ENCODE data around the gene GRN.
A peak's percentile ranks its signal among the peaks of the same experiment; 100 is the strongest.
"Not testable (repeated sequence)": the region's sequence is repeated elsewhere in the genome, so short reads cannot be mapped to it uniquely, and the experiment has no call there.

GRN gene

DNA sequence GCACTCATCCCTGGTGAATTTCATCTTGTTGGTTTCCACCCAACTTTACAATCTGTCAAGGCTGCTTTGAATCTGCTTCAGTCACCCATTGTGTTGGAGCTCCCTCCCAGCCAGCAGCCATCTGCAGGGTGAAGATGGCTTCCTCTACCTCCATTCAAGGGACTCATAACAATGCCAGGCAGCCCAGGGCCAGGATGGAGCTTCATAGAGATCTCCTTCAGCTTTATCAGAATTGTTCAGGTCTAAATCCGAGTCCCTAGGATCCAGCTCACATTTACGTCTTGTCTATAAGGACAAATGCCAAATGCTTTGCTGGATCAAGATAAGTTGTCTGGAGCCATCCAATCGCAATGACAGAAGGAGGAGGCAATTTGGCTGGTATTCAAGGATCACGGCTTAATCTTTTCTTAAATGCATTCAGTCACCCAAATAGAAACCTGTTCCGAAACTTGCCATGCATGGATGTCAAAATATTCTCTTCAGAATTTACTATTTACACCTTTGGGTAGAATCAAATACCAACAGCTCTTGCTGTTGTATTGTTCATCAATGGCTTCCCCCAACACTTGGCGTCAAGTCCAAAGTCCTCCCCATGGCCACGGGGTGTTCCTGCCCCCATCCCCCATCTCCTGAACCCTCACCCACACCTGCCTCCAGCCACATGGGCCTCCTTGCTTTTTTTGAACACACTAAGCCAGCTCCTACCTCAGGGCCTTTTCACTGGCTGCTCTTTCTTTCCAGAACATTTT is 22.3 kb downstream of the GRN start:
- DNase-seq (ENCODE audit: low read depth) = no peak
- TF ChIP-seq, protein P1, sequence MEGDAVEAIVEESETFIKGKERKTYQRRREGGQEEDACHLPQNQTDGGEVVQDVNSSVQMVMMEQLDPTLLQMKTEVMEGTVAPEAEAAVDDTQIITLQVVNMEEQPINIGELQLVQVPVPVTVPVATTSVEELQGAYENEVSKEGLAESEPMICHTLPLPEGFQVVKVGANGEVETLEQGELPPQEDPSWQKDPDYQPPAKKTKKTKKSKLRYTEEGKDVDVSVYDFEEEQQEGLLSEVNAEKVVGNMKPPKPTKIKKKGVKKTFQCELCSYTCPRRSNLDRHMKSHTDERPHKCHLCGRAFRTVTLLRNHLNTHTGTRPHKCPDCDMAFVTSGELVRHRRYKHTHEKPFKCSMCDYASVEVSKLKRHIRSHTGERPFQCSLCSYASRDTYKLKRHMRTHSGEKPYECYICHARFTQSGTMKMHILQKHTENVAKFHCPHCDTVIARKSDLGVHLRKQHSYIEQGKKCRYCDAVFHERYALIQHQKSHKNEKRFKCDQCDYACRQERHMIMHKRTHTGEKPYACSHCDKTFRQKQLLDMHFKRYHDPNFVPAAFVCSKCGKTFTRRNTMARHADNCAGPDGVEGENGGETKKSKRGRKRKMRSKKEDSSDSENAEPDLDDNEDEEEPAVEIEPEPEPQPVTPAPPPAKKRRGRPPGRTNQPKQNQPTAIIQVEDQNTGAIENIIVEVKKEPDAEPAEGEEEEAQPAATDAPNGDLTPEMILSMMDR (conservative IDR thresholded peaks at IDR 0.05; ENCODE audit: low read length) = no peak
- H3K4me3 ChIP-seq (ENCODE audit: low read length) = no peak overlapping the region

DNA sequence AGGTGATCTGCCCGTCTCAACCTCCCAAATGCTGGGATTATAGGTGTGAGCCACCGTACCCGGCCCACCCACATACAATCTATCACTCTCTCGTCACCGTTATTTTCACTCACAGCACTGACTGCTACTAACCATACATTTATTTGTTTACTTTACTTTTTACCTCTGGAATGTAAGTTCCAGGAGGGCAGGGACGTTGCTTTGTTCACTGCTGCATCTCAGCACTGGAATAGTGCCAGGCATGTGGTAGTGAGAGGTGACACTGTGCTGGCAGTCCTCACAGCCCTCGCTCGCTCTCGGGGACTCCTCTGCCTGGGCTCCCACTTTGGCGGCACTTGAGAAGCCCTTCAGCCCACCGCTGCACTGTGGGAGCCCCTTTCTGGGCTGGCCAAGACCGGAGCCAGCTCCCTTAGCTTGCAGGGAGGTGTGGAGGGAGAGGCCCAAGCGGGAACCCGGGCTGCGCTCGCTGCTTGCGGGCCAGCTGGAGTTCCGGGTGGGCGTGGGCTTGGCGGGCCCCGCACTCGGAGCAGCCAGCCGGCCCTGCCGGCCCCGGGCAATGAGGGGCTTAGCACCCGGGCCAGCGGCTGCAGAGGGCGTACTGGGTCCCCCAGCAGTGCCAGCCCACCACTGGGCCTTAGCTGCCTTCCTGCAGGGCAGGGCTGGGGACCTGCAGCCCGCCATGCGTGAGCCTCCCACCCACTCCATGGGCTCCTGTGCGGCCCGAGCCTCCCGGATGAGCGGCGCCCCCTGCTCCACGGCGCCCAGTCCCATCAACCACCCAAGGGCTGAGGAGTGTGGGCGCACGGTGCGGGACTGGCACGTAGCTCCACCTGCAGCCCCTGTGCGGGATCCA is 23.5 kb downstream of the GRN start:
- not testable (repeated sequence) for DNase-seq (ENCODE audit: low read depth)

DNA sequence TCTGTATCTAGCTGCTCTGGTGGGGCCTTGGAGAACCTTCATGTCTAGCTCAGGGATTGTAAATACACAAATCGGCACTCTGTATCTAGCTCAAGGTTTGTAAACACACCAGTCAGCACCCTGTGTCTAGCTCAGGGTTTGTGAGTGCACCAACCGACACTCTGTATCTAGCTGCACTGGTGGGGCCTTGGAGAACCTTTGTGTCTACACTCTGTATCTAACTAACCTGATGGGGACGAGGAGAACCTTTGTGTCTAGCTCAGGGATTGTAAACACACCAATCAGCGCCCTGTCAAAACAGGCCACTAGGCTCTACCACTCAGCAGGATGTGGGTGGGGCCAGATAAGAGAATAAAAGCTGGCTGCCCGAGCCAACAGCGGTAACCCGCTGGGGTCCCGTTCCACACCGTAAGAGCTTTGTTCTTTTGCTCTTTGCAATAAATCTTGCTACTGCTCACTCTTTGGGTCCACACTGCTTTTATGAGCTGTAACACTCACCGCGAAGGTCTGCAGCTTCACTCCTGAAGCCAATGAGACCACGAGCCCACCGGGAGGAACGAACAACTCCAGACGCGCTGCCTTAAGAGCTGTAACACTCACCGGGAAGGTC is 24.4 kb downstream of the GRN start:
- H3K4me3 ChIP-seq (ENCODE audit: low read length) = not testable (repeated sequence)

More for the DNA sequence above, 23.5 kb downstream of the GRN start:
- not testable (repeated sequence) for H3K4me3 ChIP-seq (ENCODE audit: low read length)

DNA sequence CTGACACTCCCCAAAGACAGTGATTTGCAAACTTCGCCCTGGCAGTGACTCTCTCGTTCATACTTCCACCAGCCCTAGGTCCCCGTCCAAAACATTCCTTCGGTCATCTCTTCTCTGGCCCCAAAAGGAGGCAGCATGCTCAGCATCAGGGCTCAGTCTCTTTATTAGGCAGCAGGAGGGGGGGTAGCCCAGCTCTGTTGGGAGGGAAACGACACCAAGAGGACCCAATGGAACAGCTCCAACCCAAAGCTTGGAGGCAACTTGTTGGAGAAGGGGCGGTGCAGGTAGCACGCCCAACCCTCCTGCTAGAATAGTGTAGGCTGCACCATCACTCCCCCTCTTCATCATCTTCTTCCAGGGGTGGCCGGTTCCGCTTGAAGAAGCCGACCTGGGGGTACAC is 26.9 kb downstream of the GRN start:
- DNase-seq (ENCODE audit: low read depth) = no peak
- TF ChIP-seq, protein P1 (conservative IDR thresholded peaks at IDR 0.05; ENCODE audit: low read length) = no peak
- H3K4me3 ChIP-seq (ENCODE audit: low read length) = no peak overlapping the region

More for the DNA sequence above, 24.4 kb downstream of the GRN start:
- not testable (repeated sequence) for DNase-seq (ENCODE audit: low read depth)

DNA sequence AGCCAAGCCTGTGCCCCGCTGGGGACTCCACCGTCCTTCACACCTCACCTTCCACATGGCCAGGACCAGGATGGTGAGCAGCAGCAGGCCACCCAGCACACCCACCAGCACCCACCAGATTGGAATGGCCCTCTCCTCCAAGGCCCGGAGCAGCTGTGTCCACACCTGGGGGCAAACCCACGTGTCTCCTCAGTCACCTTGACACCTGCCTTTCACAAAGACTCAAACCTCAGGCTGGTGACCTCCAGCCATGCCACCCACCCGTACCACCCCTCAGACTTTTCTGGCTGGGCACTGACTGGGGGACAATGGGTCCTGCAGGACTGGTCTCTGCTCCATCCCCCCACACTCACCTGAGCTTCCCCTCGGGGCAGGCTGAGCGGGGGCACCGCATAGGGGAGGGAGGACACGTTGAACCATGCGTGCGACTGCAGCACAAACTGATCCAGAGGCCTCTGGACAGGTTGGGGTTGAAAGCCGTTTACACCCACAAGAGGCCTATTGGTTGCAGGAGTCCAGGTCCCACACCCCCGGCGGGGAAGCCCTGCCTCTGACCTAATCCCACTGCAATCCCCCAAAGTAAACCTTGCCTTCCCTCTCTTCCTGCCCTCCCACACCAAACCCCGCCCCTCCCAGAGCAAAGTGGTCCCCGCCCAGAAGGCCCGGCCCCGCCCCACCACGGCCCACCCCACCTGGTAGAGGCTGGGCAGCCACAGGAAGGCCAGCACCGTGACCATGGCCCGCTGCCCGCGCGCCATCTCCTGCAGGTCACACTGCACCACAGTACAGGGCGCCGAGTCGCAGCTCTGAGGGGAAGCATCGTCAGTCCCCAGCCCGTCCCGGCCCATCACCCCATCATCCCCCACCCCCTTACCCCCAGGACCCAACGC is 29.4 kb downstream of the GRN start:
- no peak overlapping the region for H3K4me3 ChIP-seq (ENCODE audit: low read length)
- DNase-seq (ENCODE audit: low read depth) = no peak
- TF ChIP-seq, protein P1 (conservative IDR thresholded peaks at IDR 0.05; ENCODE audit: low read length) = no peak

DNA sequence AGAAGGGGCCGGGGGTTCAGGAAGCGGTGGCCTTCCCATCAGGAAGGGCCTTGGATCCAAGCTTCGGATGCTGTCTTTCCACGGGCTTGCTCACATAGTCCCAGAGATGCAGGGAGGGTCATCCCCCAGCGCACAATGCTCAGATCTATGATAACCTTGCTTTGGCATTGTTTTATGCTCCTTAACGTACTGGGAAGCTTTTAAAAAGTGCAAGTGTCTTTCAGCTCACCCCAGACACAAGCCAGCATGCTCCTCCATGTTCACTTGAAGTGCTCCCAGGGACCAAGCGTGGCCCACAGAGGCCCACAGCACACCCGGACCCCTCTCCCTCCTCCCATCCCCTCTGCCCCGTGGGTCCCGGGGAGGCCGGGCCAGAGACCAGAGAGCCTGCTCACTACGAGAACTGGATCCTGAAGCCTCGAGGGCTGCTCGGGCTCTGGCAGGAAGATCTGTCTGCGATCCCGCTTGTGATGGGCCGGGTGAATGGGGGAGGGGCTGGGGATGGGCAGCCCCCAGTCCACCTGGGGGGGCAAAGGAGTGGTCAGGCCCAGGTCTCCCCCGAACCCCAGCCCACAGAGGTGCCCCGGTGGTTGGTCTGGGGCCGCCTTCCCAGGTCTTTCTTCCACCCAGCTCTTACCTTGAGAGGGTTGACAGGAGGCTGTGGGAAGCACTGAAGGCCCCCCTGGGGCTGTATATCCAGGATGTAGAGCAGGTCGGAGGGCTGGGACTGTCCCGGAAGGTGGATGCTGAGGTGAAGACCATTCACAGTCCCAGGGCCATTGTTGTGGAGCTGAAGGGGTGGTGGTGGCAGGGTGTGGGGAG is 30.3 kb downstream of the GRN start:
- no peak for DNase-seq (ENCODE audit: low read depth)
- H3K4me3 ChIP-seq (ENCODE audit: low read length) = no peak overlapping the region
- TF ChIP-seq, protein P1 (conservative IDR thresholded peaks at IDR 0.05; ENCODE audit: low read length) = no peak

DNA sequence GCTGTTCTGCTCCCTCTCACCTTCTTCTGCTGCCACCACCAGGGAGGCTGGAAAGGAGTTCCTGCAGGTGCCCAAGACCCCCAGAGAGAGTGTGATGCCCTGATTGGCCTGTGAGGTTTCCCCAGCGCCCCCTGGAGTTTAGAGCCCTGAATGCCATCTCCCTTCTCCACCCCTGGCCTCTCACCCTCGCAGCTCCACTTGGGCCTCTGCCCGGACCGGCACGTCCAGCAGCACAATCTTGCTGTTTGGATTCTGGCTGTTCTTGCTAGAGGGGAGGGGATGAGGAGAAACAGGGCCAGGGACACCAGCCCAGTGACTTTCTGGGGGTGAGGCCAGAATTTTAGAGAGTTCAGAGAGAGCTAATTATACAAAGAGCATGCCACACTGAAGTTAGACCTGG is 31.0 kb downstream of the GRN start:
- TF ChIP-seq, protein P1 (conservative IDR thresholded peaks at IDR 0.05; ENCODE audit: low read length) = peak; percentile 40
- no peak for DNase-seq (ENCODE audit: low read depth)
- H3K4me3 ChIP-seq (ENCODE audit: low read length) = no peak overlapping the region
